ENCODE data around the gene FGF22. TPM values are rescaled to one million over a fixed set of nuclear protein-coding genes. Genes with fewer than 3 reads are reported as not detected.

FGF22 gene
- total and polyA plus RNA-seq, 2 of the 4 experiments (the other 2 are of a cell fraction): 0.14 TPM; not detected in 1

DNA sequence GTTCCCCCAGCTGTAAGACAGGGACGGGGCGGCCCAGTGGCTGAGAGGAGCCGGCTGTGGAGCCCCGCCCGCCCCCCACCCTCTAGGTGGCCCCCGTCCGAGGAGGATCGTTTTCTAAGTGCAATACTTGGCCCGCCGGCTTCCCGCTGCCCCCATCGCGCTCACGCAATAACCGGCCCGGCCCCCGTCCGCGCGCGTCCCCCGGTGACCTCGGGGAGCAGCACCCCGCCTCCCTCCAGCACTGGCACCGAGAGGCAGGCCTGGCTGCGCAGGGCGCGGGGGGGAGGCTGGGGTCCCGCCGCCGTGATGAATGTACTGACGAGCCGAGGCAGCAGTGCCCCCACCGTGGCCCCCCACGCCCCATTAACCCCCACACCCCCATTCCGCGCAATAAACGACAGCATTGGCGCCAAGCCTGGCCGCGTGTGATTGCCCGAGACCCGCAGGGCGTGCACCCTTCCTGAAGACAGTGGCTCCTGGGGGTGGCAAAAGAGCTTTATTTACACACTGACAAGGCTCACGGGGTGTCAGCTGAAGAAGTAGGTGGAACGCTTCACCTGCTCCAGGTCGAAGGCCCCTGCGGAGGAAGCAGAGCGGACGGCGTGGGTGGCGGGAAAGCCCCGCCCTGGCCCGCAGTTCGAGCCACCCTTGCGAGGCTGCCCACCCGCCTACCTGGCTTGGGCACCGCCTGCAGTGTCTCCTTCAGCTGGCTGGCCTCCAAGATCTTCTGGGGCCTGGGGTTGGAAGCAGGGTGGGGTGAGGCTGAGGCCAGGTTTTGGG is 22.7 kb upstream of the FGF22 start:
- no TSS peak for BruUV-seq (replicated peaks)
- intact Hi-C loops (cut with micrococcal nuclease) (no loop called here), dilution Hi-C loops (cut with HindIII; ENCODE audit: low sequenced_read_pairs, unreplicated experiment) (no loop called here), in situ Hi-C loops (cut with MboI; ENCODE audit: low sequenced_read_pairs) (no loop called here)
- WGBS, 2 experiments (ENCODE audit: extremely low coverage in 2 of 2, insufficient read length in 1 of 2): 89% methylated on average over 24 of the region's 58 CpGs; no CpG with 5 or more reads in 1 of the 2 experiments
- Histone ChIP-seq H3K79me1 (ENCODE audit: low read depth in 1 of 2, low read length in 2 of 2) (no peaks in the 10 kb centered on the region), H3K9me3 (ENCODE audit: control insufficient read depth, insufficient read depth, low read length) (no peaks in the 10 kb centered on the region), H3K18ac (ENCODE audit: low read depth, low read length) (no peak overlapping the region), H3K14ac (replicated peaks; ENCODE audit: low read depth, low read length) (no peak overlapping the region), H2AFZ (replicated peaks; ENCODE audit: low read length, poor library complexity) (no peak overlapping the region), H3K27ac (ENCODE audit: insufficient read depth, low read length) (no peak overlapping the region), H3K56ac (ENCODE audit: extremely low read depth, insufficient read depth, low read length) (no peak overlapping the region), H3K36me3 (ENCODE audit: control insufficient read depth, insufficient read depth, low read length) (peaks cover 32% of the 10 kb centered on the region), H2BK120ac (ENCODE audit: low read depth, low read length) (no peak overlapping the region), H3K23ac (ENCODE audit: low read depth, low read length) (no peak overlapping the region), H3K9ac (ENCODE audit: low read depth, low read length) (no peak overlapping the region), H3K4ac (ENCODE audit: low read depth, low read length) (no peak overlapping the region), H2BK20ac (ENCODE audit: low read depth, low read length) (no peak overlapping the region), H4K91ac (ENCODE audit: insufficient read depth, low read depth, low read length) (no peak overlapping the region), H3K27me3 (ENCODE audit: control insufficient read depth, insufficient read depth, low read length) (no peaks in the 10 kb centered on the region; the same call in 1 of the 2 replicates), H3K9me1 (ENCODE audit: insufficient read depth, low read length) (peaks cover 3% of the 10 kb centered on the region), H4K5ac (ENCODE audit: low read depth, low read length) (no peak overlapping the region), H3K4me3 (ENCODE audit: insufficient read depth, low read depth, low read length) (no peak overlapping the region), H2BK5ac (ENCODE audit: low read depth, low read length, poor library complexity, severe bottlenecking) (no peak overlapping the region), H2BK15ac (ENCODE audit: low read depth, low read length) (no peak overlapping the region), H3K4me2 (ENCODE audit: low read depth, low read length) (no peak overlapping the region), H4K8ac (ENCODE audit: low read depth in 2 of 2, low read length in 2 of 2) (no peak overlapping the region), H4K20me1 (ENCODE audit: insufficient read depth, low read length) (peaks cover 3% of the 10 kb centered on the region), H2AK9ac (replicated peaks; ENCODE audit: low read depth, low read length, poor library complexity) (no peak overlapping the region), H3K4me1 (ENCODE audit: control insufficient read depth, insufficient read depth, low read length) (peaks cover 2% of the 10 kb centered on the region; the same call in 1 of the 2 replicates), H2AK5ac (ENCODE audit: low read depth, low read length) (no peak overlapping the region)
- ATAC-seq (ENCODE audit: low read depth) (no peak), DNase-seq (no peak)
- ChIA-PET CTCF (no interaction called here), POLR2A (ENCODE audit: unreplicated experiment) (no interaction called here)
- TF ChIP-seq, protein P1, sequence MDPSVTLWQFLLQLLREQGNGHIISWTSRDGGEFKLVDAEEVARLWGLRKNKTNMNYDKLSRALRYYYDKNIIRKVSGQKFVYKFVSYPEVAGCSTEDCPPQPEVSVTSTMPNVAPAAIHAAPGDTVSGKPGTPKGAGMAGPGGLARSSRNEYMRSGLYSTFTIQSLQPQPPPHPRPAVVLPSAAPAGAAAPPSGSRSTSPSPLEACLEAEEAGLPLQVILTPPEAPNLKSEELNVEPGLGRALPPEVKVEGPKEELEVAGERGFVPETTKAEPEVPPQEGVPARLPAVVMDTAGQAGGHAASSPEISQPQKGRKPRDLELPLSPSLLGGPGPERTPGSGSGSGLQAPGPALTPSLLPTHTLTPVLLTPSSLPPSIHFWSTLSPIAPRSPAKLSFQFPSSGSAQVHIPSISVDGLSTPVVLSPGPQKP (IDR thresholded peaks at IDR 0.05; ENCODE audit: borderline replicate concordance, low read depth, low read length): no peak
- TF ChIP-seq BHLHE40 (IDR thresholded peaks at IDR 0.05; ENCODE audit: low read depth, low read length) (no peak), RCOR1 (IDR thresholded peaks at IDR 0.05; ENCODE audit: insufficient replicate concordance, low read length) (no peak), MXI1 (IDR thresholded peaks at IDR 0.05; ENCODE audit: borderline replicate concordance, low read depth, low read length) (no peak), CEBPB (IDR thresholded peaks at IDR 0.05; ENCODE audit: low read depth, low read length) (no peak), CHD1 (IDR thresholded peaks at IDR 0.05; ENCODE audit: low read depth, low read length) (no peak), NFE2L2 (IDR thresholded peaks at IDR 0.05; ENCODE audit: low read depth, low read length) (no peak), POLR2A (IDR thresholded peaks at IDR 0.05; ENCODE audit: low read depth, low read length) (no peak), MAZ (IDR thresholded peaks at IDR 0.05; ENCODE audit: borderline replicate concordance, low read depth, low read length) (no peak), RAD21 (IDR thresholded peaks at IDR 0.05; ENCODE audit: low read length) (no peak), RFX5 (IDR thresholded peaks at IDR 0.05; ENCODE audit: low read depth, low read length) (no peak), SMC3 (IDR thresholded peaks at IDR 0.05; ENCODE audit: low read depth, low read length) (no peak), MAFK (IDR thresholded peaks at IDR 0.05; ENCODE audit: low read depth, low read length) (no peak), FOS (IDR thresholded peaks at IDR 0.05; ENCODE audit: low read depth, low read length) (no peak)
- TF ChIP-seq, protein P2, sequence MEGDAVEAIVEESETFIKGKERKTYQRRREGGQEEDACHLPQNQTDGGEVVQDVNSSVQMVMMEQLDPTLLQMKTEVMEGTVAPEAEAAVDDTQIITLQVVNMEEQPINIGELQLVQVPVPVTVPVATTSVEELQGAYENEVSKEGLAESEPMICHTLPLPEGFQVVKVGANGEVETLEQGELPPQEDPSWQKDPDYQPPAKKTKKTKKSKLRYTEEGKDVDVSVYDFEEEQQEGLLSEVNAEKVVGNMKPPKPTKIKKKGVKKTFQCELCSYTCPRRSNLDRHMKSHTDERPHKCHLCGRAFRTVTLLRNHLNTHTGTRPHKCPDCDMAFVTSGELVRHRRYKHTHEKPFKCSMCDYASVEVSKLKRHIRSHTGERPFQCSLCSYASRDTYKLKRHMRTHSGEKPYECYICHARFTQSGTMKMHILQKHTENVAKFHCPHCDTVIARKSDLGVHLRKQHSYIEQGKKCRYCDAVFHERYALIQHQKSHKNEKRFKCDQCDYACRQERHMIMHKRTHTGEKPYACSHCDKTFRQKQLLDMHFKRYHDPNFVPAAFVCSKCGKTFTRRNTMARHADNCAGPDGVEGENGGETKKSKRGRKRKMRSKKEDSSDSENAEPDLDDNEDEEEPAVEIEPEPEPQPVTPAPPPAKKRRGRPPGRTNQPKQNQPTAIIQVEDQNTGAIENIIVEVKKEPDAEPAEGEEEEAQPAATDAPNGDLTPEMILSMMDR (conservative IDR thresholded peaks at IDR 0.05; ENCODE audit: low read depth, low read length): no peak
- TF ChIP-seq, protein P3, sequence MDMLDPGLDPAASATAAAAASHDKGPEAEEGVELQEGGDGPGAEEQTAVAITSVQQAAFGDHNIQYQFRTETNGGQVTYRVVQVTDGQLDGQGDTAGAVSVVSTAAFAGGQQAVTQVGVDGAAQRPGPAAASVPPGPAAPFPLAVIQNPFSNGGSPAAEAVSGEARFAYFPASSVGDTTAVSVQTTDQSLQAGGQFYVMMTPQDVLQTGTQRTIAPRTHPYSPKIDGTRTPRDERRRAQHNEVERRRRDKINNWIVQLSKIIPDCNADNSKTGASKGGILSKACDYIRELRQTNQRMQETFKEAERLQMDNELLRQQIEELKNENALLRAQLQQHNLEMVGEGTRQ (IDR thresholded peaks at IDR 0.05; ENCODE audit: low read depth, low read length): no peak

Data from IMR-90 (cell line).